B cell (primary cell): ENCODE measurements around the gene GRID2. TPM values are rescaled to one million over a fixed set of nuclear protein-coding genes. Genes with fewer than 3 reads are reported as not detected.

ENCODE experiments used
- ATAC-seq: fragments of 200-7000 bp; cut with Tn5 transposase; one replicate; pipeline ENCODE4 v1.10.0; 2021; ENCODE audit warnings: low read depth, mild to moderate bottlenecking, moderate number of reproducible peaks, moderate library complexity
- CTCF ChIA-PET: fragments of 350-600 bp; sonication (Branson Sonifier 250); formaldehyde crosslinking; loops from one replicate; lab custom pipeline; 2021; ENCODE audit warnings: antibody characterized with exemption, inconsistent platforms; lab: Charles Lee
- POLR2A ChIA-PET: fragments of 350-600 bp; sonication (Branson Sonifier 250); formaldehyde crosslinking; loops from one replicate; lab custom pipeline; 2021; ENCODE audit warnings: antibody characterized with exemption; lab: Charles Lee
- DNase-seq: peaks from one replicate; pipeline ENCODE4 v3.0.0; 2013
- H2AFZ ChIP-seq: 2 replicates; pipeline ENCODE4 v1.6.1; 2012; ENCODE audit warnings: mild to moderate bottlenecking, low read depth, low read length; ENCODE audit not compliant: insufficient read depth, poor library complexity, severe bottlenecking
- H3K27ac ChIP-seq, 2 donors: 1 replicate in 1 of 2; 2 replicates in 1 of 2; pipeline ENCODE4 v1.5.1; 2012 to 2013; ENCODE audit warnings: low read length in 2 of 2, mild to moderate bottlenecking in 2 of 2, moderate library complexity in 1 of 2
- H3K27me3 ChIP-seq, 4 experiments: fragments of 200-600 bp in 1 of 4; sonication (generic) in 1 of 4; replicated peaks in 1 of 4; 1 replicate in 2 of 4; 2 replicates in 2 of 4; pipeline versions ENCODE4 v1.6.1 to v1.7.0; 2013 to 2016; ENCODE audit warnings: low read length in 3 of 4, mild to moderate bottlenecking in 2 of 4, mixed read lengths in 1 of 4, moderate library complexity in 1 of 4; ENCODE audit not compliant: insufficient read depth in 4 of 4, control insufficient read depth in 3 of 4; ENCODE audit errors: control extremely low read depth in 1 of 4
- H3K36me3 ChIP-seq, 2 experiments: replicated peaks in 1 of 2; 1 replicate in 1 of 2; 2 replicates in 1 of 2; pipeline versions ENCODE4 v1.6.1 to v1.7.1; 2013; ENCODE audit warnings: low read length in 1 of 2; ENCODE audit not compliant: insufficient read depth in 2 of 2, control insufficient read depth in 1 of 2; ENCODE audit errors: control extremely low read depth in 1 of 2, extremely low read depth in 1 of 2
- H3K4me1 ChIP-seq, 2 donors: fragments of 200-600 bp in 1 of 2; sonication (generic) in 1 of 2; 1 replicate in 1 of 2; 2 replicates in 1 of 2; pipeline versions ENCODE4 v1.5.1 to v1.6.1; 2013 to 2017; ENCODE audit warnings: low read length in 2 of 2; ENCODE audit not compliant: control insufficient read depth in 2 of 2, insufficient read depth in 2 of 2
- H3K4me2 ChIP-seq: replicated peaks from 2 replicates; pipeline ENCODE3; 2012; ENCODE audit warnings: mild to moderate bottlenecking, low read depth, low read length; ENCODE audit not compliant: poor library complexity, severe bottlenecking
- H3K4me3 ChIP-seq, 5 experiments: fragments of 200-600 bp in 1 of 5; sonication (generic) in 1 of 5; 1 replicate in 3 of 5; 2 replicates in 2 of 5; pipeline versions ENCODE4 v1.5.1 to v1.7.0; 2011 to 2016; ENCODE audit warnings: low read length in 4 of 5, mild to moderate bottlenecking in 4 of 5, low read depth in 2 of 5, control low read depth in 1 of 5, moderate library complexity in 1 of 5; ENCODE audit not compliant: insufficient read depth in 1 of 5; ENCODE audit errors: control extremely low read depth in 1 of 5, extremely low read depth in 1 of 5
- H3K79me2 ChIP-seq: fragments of 200-600 bp; sonication (generic); one replicate; pipeline ENCODE4 v1.6.0; 2016; ENCODE audit warnings: low read length; ENCODE audit not compliant: control insufficient read depth, insufficient read depth
- H3K9ac ChIP-seq: fragments of 200-600 bp; sonication (generic); 2 replicates; pipeline ENCODE4 v1.6.1; 2017; ENCODE audit warnings: mild to moderate bottlenecking, low read length, moderate library complexity
- H3K9me3 ChIP-seq, 3 donors: one replicate each; pipeline versions ENCODE4 v1.6.1 to v1.7.1; 2013; ENCODE audit warnings: low read length in 2 of 3; ENCODE audit not compliant: control insufficient read depth in 2 of 3, insufficient read depth in 1 of 3; ENCODE audit errors: control extremely low read depth in 1 of 3
- H4K20me1 ChIP-seq: 2 replicates; pipeline ENCODE4 v1.6.0; 2012; ENCODE audit warnings: mild to moderate bottlenecking, low read length; ENCODE audit not compliant: insufficient read depth, control insufficient read depth, poor library complexity, severe bottlenecking
- H3K27ac Mint-ChIP-seq: one replicate; pipeline ENCODE4 v1.8.0; 2021; ENCODE audit warnings: mixed read lengths
- H3K27me3 Mint-ChIP-seq: one replicate; pipeline ENCODE4 v1.8.0; 2021; ENCODE audit warnings: mixed read lengths
- H3K4me1 Mint-ChIP-seq: one replicate; pipeline ENCODE4 v1.8.0; 2021; ENCODE audit warnings: mixed read lengths
- H3K4me3 Mint-ChIP-seq: one replicate; pipeline ENCODE4 v1.8.0; 2021; ENCODE audit warnings: mixed read lengths
- H3K9me3 Mint-ChIP-seq: one replicate; pipeline ENCODE4 v1.8.0; 2022; ENCODE audit warnings: mixed read lengths; ENCODE audit not compliant: insufficient read depth
- EZH2 ChIP-seq: IDR thresholded peaks from 2 replicates; pipeline ENCODE4 v1.6.1; 2012; ENCODE audit warnings: borderline replicate concordance, low read depth, mild to moderate bottlenecking, moderate library complexity, low read length; ENCODE audit not compliant: insufficient read depth, poor library complexity, severe bottlenecking
- WGBS: methylation state at CpG from one replicate; pipeline ENCODE4 v1.1.5; 2013; ENCODE audit warnings: missing lambda C conversion rate; ENCODE audit not compliant: insufficient coverage; 5-methylcytosine and 5-hydroxymethylcytosine counted together
- intact Hi-C: fragments of 100-400 bp; cut with micrococcal nuclease; formaldehyde crosslinking; loops from one replicate; pipeline ENCODE4 v1.10.0; 2022
- polyA plus RNA-seq: library from polyadenylated mRNA; depleted of rRNA; stranded (reverse); fragments of >200 nt; gene quantifications from 2 replicates; pipeline ENCODE4 v1.2.3, GENCODE V29; 2012
- total RNA-seq, 2 donors: library from RNA; stranded (reverse); fragments of 120-200 nt in 1 of 2; gene quantifications; 1 replicate in 1 of 2; 2 replicates in 1 of 2; pipeline versions ENCODE4 v1.2.3 to v1.2.4, GENCODE V29; 2013 to 2022
- TF ChIP-seq, protein P1 (sequence below): fragments of 200-600 bp; IDR thresholded peaks from one replicate; pipeline ENCODE4 v1.8.0; 2022; ENCODE audit warnings: antibody characterized with exemption, mild to moderate bottlenecking

The GRID2 gene
- total and polyA plus RNA-seq, 2 donors (not counting 1 experiment from before 2014, with no cell fraction given) = not detected

DNA sequence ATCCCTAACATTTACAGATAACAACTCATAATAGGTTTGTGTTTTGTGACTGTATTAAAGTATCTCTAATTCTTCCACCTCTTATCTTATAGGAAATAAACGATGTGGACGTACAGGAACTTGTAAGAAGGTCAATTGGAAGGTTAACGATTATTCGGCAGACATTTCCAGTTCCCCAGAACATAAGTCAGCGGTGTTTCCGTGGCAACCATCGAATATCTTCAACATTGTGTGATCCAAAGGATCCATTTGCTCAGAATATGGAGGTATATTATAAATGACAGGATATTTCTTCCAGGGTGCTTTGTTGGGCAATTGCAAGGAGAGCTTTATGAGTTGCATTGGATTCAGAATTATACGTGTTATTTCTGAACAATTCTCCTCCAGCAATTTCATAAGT lies 912.9 kb downstream of the GRID2 start:
- ATAC-seq (no peak), DNase-seq (no peak)
- Histone ChIP-seq H4K20me1 (no peaks in the 10 kb centered on the region), H3K9ac (no peak overlapping the region), H3K9me3 (no peaks in the 10 kb centered on the region), H3K27ac (no peak overlapping the region), H3K4me1 (no peaks in the 10 kb centered on the region), H3K4me3 (no peak overlapping the region), H3K36me3 (no peaks in the 10 kb centered on the region), H3K79me2 (no peaks in the 10 kb centered on the region), H3K4me2 (no peak overlapping the region), H3K27me3 (no peaks in the 10 kb centered on the region), H2AFZ (no peak overlapping the region)
- 100% methylated on average over 3 of the region's 8 CpGs for WGBS
- H3K9me3 Mint-ChIP-seq = no peaks in the 10 kb centered on the region
- no peaks in the 10 kb centered on the region for H3K27me3 Mint-ChIP-seq
- H3K27ac Mint-ChIP-seq = no peak overlapping the region
- no peaks in the 10 kb centered on the region for H3K4me1 Mint-ChIP-seq
- intact Hi-C loops = no loop called here
- POLR2A ChIA-PET = no interaction called here
- no peak for TF ChIP-seq EZH2
- TF ChIP-seq, protein P1, sequence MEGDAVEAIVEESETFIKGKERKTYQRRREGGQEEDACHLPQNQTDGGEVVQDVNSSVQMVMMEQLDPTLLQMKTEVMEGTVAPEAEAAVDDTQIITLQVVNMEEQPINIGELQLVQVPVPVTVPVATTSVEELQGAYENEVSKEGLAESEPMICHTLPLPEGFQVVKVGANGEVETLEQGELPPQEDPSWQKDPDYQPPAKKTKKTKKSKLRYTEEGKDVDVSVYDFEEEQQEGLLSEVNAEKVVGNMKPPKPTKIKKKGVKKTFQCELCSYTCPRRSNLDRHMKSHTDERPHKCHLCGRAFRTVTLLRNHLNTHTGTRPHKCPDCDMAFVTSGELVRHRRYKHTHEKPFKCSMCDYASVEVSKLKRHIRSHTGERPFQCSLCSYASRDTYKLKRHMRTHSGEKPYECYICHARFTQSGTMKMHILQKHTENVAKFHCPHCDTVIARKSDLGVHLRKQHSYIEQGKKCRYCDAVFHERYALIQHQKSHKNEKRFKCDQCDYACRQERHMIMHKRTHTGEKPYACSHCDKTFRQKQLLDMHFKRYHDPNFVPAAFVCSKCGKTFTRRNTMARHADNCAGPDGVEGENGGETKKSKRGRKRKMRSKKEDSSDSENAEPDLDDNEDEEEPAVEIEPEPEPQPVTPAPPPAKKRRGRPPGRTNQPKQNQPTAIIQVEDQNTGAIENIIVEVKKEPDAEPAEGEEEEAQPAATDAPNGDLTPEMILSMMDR = no peak
- H3K4me3 Mint-ChIP-seq = no peak overlapping the region
- CTCF ChIA-PET = no interaction called here

DNA sequence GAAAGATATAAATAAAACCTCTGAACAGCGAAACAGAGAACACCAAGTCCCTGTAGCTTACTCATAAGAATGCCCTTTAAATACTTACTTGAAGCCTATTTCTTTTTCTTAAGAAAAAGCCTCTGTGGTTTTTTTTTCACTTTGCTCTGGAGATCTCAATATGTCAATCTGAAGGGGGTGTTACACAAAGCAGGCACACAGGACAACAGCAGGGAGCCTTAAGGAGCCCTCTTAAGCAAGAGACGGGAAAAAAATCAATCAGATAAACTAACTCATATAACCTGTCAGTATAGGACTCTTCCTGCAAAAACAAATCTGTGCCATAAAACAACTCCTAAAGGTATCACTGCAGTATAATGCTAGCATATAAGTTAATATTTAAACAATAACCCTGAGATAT lies 913.7 kb downstream of the GRID2 start:
- Histone ChIP-seq H3K27ac (no peak overlapping the region), H3K4me2 (no peak overlapping the region), H3K4me1 (no peaks in the 10 kb centered on the region), H3K79me2 (no peaks in the 10 kb centered on the region), H3K36me3 (no peaks in the 10 kb centered on the region), H2AFZ (no peak overlapping the region), H3K4me3 (no peak overlapping the region), H3K9me3 (no peaks in the 10 kb centered on the region), H3K27me3 (no peaks in the 10 kb centered on the region), H4K20me1 (no peaks in the 10 kb centered on the region), H3K9ac (no peak overlapping the region)
- no peak overlapping the region for H3K4me3 Mint-ChIP-seq
- ChIA-PET CTCF (no interaction called here), POLR2A (no interaction called here)
- intact Hi-C loops = no loop called here
- no peaks in the 10 kb centered on the region for H3K27me3 Mint-ChIP-seq
- DNase-seq (no peak), ATAC-seq (no peak)
- no peaks in the 10 kb centered on the region for H3K4me1 Mint-ChIP-seq
- TF ChIP-seq, protein P1 = no peak
- no peak for TF ChIP-seq EZH2
- no peak overlapping the region for H3K27ac Mint-ChIP-seq
- no CpG with 5 or more reads among the region's 2 CpGs for WGBS
- no peaks in the 10 kb centered on the region for H3K9me3 Mint-ChIP-seq
